ENCODE data around the gene FOXM1.

DNA sequence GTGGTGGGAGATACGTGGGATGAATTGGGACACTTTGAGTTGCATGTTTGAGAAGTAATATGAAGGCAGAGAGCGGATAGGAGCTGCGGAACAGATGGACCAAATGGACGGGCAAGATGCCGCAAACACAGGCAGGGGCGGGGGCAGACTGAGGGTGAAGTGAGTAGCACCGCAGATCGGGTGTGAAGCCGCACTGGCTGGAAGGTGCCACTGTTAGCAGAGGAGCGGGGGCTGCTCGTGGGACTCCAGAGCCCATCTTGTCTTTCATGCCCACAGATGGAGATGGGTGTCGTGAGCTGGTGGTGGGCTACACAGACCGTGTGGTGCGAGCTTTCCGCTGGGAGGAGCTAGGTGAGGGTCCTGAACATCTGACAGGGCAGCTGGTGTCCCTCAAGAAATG is 57.2 kb downstream of the FOXM1 start:
- TF ChIP-seq EZH2 (IDR thresholded peaks at IDR 0.05) (no peak), POLR2AphosphoS5 (IDR thresholded peaks at IDR 0.05; ENCODE audit: borderline replicate concordance, low read depth, low read length) (no peak), FOXP2 (optimal IDR thresholded peaks at IDR 0.05; ENCODE audit: control extremely low read depth, extremely low read length, insufficient read depth) (no peak)

Measured in SK-N-MC (cell line).